GM21423 (cell line): ENCODE measurements around the gene CACNA1C.

ENCODE experiments used
- ATAC-seq: cut with Tn5 transposase; IDR thresholded peaks from one replicate; pipeline ENCODE4 v1.9.1; 2021; ENCODE audit warnings: mild to moderate bottlenecking, moderate library complexity; ENCODE audit not compliant: unreplicated experiment

Gene CACNA1C

GRCh38 chr12:2052826-2053678 is at the start of gene CACNA1C:
TSS of gene CACNA1C (plus strand) at chr12:2052987. CDS start at chr12:2053563, 576 bp downstream.
- no peak for ATAC-seq

- ATAC-seq: peak; percentile 26
Observed at GRCh38 chr12:2003676-2004112, 49.1 kb upstream of the CACNA1C start.

GRCh38 chr12:2004113-2004929 is 48.5 kb upstream of the CACNA1C start, which contains the start of gene DCP1B:
TSS of gene DCP1B (minus strand) at chr12:2004457. CDS start at chr12:2004431, 26 bp downstream.
- peak; percentile 98 for ATAC-seq

GRCh38 chr12:2008677-2009076 is 44.1 kb upstream of the CACNA1C start:
- no peak for ATAC-seq

GRCh38 chr12:2009623-2010022 is 43.2 kb upstream of the CACNA1C start:
- no peak for ATAC-seq

GRCh38 chr12:2011643-2012607 is 40.9 kb upstream of the CACNA1C start:
- ATAC-seq: no peak

- no peak for ATAC-seq
Observed at GRCh38 chr12:2013086-2013485, 39.7 kb upstream of the CACNA1C start.

GRCh38 chr12:2013527-2014223 is 39.1 kb upstream of the CACNA1C start:
- no peak for ATAC-seq

- no peak for ATAC-seq
Observed at GRCh38 chr12:2014231-2014630, 38.6 kb upstream of the CACNA1C start.

GRCh38 chr12:2016862-2017545 is 35.8 kb upstream of the CACNA1C start:
- ATAC-seq: no peak

GRCh38 chr12:2017546-2018337 is 35.0 kb upstream of the CACNA1C start:
- ATAC-seq: no peak

GRCh38 chr12:2018391-2018790 is 34.4 kb upstream of the CACNA1C start:
- no peak for ATAC-seq

- ATAC-seq: no peak
Observed at GRCh38 chr12:2019126-2019525, 33.7 kb upstream of the CACNA1C start.

- ATAC-seq: no peak
Observed at GRCh38 chr12:2020511-2020910, 32.3 kb upstream of the CACNA1C start.

- no peak for ATAC-seq
Observed at GRCh38 chr12:2023365-2023764, 29.4 kb upstream of the CACNA1C start.

GRCh38 chr12:2027351-2027750 is 25.4 kb upstream of the CACNA1C start:
- no peak for ATAC-seq

GRCh38 chr12:2029851-2030250 is 22.9 kb upstream of the CACNA1C start:
- ATAC-seq: no peak

- ATAC-seq: no peak
Observed at GRCh38 chr12:2032506-2032905, 20.3 kb upstream of the CACNA1C start.
